MM.1S (cell line): ENCODE results near the gene SLX4IP.

Experiments
- DNase-seq: peaks from one replicate; pipeline ENCODE4 v3.0.0-alpha.2; 2015
- H2AFZ ChIP-seq: fragments of 300-600 bp; sonication (generic); 2 replicates; pipeline ENCODE4 v1.6.0; 2016; ENCODE audit warnings: antibody characterized with exemption, low read length
- H3F3A ChIP-seq: fragments of 300-600 bp; sonication (generic); 2 replicates; pipeline ENCODE4 v1.6.1; 2016; ENCODE audit warnings: mild to moderate bottlenecking, antibody characterized with exemption, low read length, moderate library complexity, mixed read lengths; ENCODE audit not compliant: insufficient read depth
- H3K27ac ChIP-seq: fragments of 300-600 bp; sonication (generic); 2 replicates; pipeline ENCODE4 v1.5.1; 2016; ENCODE audit warnings: mild to moderate bottlenecking, low read length
- H3K27me3 ChIP-seq: fragments of 300-600 bp; sonication (generic); replicated peaks from 2 replicates; pipeline ENCODE4 v1.6.0; 2016; ENCODE audit warnings: low read length; ENCODE audit not compliant: insufficient read depth
- H3K36me3 ChIP-seq: fragments of 300-600 bp; sonication (generic); replicated peaks from 2 replicates; pipeline ENCODE4 v1.6.1; 2016; ENCODE audit warnings: mild to moderate bottlenecking, low read length, mixed read lengths; ENCODE audit not compliant: insufficient read depth
- H3K4me1 ChIP-seq: fragments of 300-600 bp; sonication (generic); 2 replicates; pipeline ENCODE4 v1.6.1; 2016; ENCODE audit warnings: low read length, mixed read lengths
- H3K4me2 ChIP-seq: fragments of 300-600 bp; sonication (generic); 2 replicates; pipeline ENCODE4 v1.6.0; 2016; ENCODE audit warnings: low read depth, low read length
- H3K4me3 ChIP-seq: fragments of 300-600 bp; sonication (generic); 2 replicates; pipeline ENCODE4 v1.5.1; 2016; ENCODE audit warnings: low read length, mixed read lengths
- H3K79me2 ChIP-seq: fragments of 300-600 bp; sonication (generic); 2 replicates; pipeline ENCODE4 v1.6.1; 2016; ENCODE audit warnings: mixed run types, low read length, mixed read lengths
- H3K9ac ChIP-seq: fragments of 300-600 bp; sonication (generic); 2 replicates; pipeline ENCODE4 v1.6.1; 2016; ENCODE audit warnings: low read length, mixed read lengths
- H3K9me2 ChIP-seq: fragments of 300-600 bp; sonication (generic); replicated peaks from 2 replicates; pipeline ENCODE4 v1.6.1; 2016; ENCODE audit warnings: mild to moderate bottlenecking, low read length, mixed read lengths; ENCODE audit not compliant: insufficient read depth
- H3K9me3 ChIP-seq: fragments of 300-600 bp; sonication (generic); replicated peaks from 2 replicates; pipeline ENCODE4 v1.6.1; 2016; ENCODE audit warnings: mild to moderate bottlenecking, low read length, mixed read lengths; ENCODE audit not compliant: insufficient read depth
- H4K20me1 ChIP-seq: fragments of 300-600 bp; sonication (generic); 2 replicates; pipeline ENCODE4 v1.6.1; 2016; ENCODE audit warnings: mild to moderate bottlenecking, low read length, moderate library complexity, mixed read lengths; ENCODE audit not compliant: insufficient read depth
- CTCF ChIP-seq: fragments of 300-600 bp; sonication (generic); IDR thresholded peaks from 2 replicates; pipeline ENCODE4 v1.5.1; 2016; ENCODE audit warnings: antibody characterized with exemption, low read length, mixed read lengths
- EZH2 ChIP-seq: fragments of 300-600 bp; sonication (generic); optimal IDR thresholded peaks from 2 replicates; pipeline ENCODE3; 2017; ENCODE audit warnings: low read depth, mild to moderate bottlenecking, antibody characterized with exemption, low read length, mixed read lengths
- EZH2phosphoT487 ChIP-seq: fragments of 300-600 bp; sonication (generic); IDR thresholded peaks from 2 replicates; pipeline ENCODE4 v1.6.1; 2018; ENCODE audit warnings: antibody characterized with exemption, low read length

The SLX4IP gene

GRCh38 chr20:10490257-10490656 is 55.2 kb downstream of the SLX4IP start:
- Histone ChIP-seq H2AFZ (no peak overlapping the region), H3K9ac (no peak overlapping the region), H3K36me3 (no peaks in the 10 kb centered on the region), H3K4me1 (no peaks in the 10 kb centered on the region), H3K4me3 (no peak overlapping the region), H3K27me3 (no peaks in the 10 kb centered on the region), H4K20me1 (no peaks in the 10 kb centered on the region), H3K27ac (no peak overlapping the region), H3K9me3 (no peaks in the 10 kb centered on the region), H3K79me2 (no peaks in the 10 kb centered on the region), H3K4me2 (no peak overlapping the region), H3F3A (no peaks in the 10 kb centered on the region), H3K9me2 (no peaks in the 10 kb centered on the region)
- TF ChIP-seq CTCF: no peak
- no peak for TF ChIP-seq EZH2
- TF ChIP-seq EZH2phosphoT487: no peak
- DNase-seq: no peak

GRCh38 chr20:10490706-10491105 is 55.6 kb downstream of the SLX4IP start:
- H3K27me3 ChIP-seq: no peaks in the 10 kb centered on the region
- no peak for DNase-seq
- H3K4me2 ChIP-seq: no peak overlapping the region
- H3K36me3 ChIP-seq: no peaks in the 10 kb centered on the region
- no peaks in the 10 kb centered on the region for H3K9me2 ChIP-seq
- TF ChIP-seq CTCF (no peak), EZH2 (no peak), EZH2phosphoT487 (no peak)
- H3K79me2 ChIP-seq: no peaks in the 10 kb centered on the region
- no peaks in the 10 kb centered on the region for H4K20me1 ChIP-seq
- no peak overlapping the region for H3K27ac ChIP-seq
- H2AFZ ChIP-seq: no peak overlapping the region
- no peaks in the 10 kb centered on the region for H3K4me1 ChIP-seq
- H3K9me3 ChIP-seq: no peaks in the 10 kb centered on the region
- H3K4me3 ChIP-seq: no peak overlapping the region
- H3K9ac ChIP-seq: no peak overlapping the region
- no peaks in the 10 kb centered on the region for H3F3A ChIP-seq

- H3K27ac ChIP-seq: no peak overlapping the region
- H3K9me3 ChIP-seq: no peaks in the 10 kb centered on the region
- no peaks in the 10 kb centered on the region for H3K4me1 ChIP-seq
- no peak overlapping the region for H2AFZ ChIP-seq
- no peak overlapping the region for H3K4me2 ChIP-seq
- DNase-seq: no peak
- TF ChIP-seq CTCF (no peak), EZH2 (no peak), EZH2phosphoT487 (no peak)
- no peaks in the 10 kb centered on the region for H3K79me2 ChIP-seq
- H3K9ac ChIP-seq: no peak overlapping the region
- no peaks in the 10 kb centered on the region for H4K20me1 ChIP-seq
- no peaks in the 10 kb centered on the region for H3F3A ChIP-seq
- H3K27me3 ChIP-seq: no peaks in the 10 kb centered on the region
- no peaks in the 10 kb centered on the region for H3K36me3 ChIP-seq
- no peaks in the 10 kb centered on the region for H3K9me2 ChIP-seq
- no peak overlapping the region for H3K4me3 ChIP-seq
These were observed 57.0 kb downstream of the SLX4IP start for GRCh38 chr20:10492065-10492464.

GRCh38 chr20:10492844-10493243 is 57.7 kb downstream of the SLX4IP start:
- Histone ChIP-seq H4K20me1 (no peaks in the 10 kb centered on the region), H3K27ac (no peak overlapping the region)
- no peak for DNase-seq

More at GRCh38 chr20:10492844-10493243, 57.7 kb downstream of the SLX4IP start:
- H2AFZ ChIP-seq: no peak overlapping the region
- H3K4me3 ChIP-seq: no peak overlapping the region
- H3K9me3 ChIP-seq: no peaks in the 10 kb centered on the region
- H3K4me1 ChIP-seq: no peaks in the 10 kb centered on the region
- H3K9ac ChIP-seq: no peak overlapping the region
- H3K9me2 ChIP-seq: no peaks in the 10 kb centered on the region
- no peaks in the 10 kb centered on the region for H3K27me3 ChIP-seq
- H3F3A ChIP-seq: no peaks in the 10 kb centered on the region
- H3K79me2 ChIP-seq: no peaks in the 10 kb centered on the region
- TF ChIP-seq CTCF: no peak
- TF ChIP-seq EZH2phosphoT487: no peak
- TF ChIP-seq EZH2: no peak
- H3K36me3 ChIP-seq: no peaks in the 10 kb centered on the region
- H3K4me2 ChIP-seq: no peak overlapping the region
